Naive thymus-derived CD4-positive, alpha-beta T cell (primary cell): ENCODE results near the gene SLC4A4. TPM values are rescaled to one million over a fixed set of nuclear protein-coding genes. Genes with fewer than 3 reads are reported as not detected.

Source experiments
- ATAC-seq: fragments of 150-1000 bp; cut with Tn5 transposase; 2 replicates; pipeline ENCODE4 v1.10.0; 2021; ENCODE audit warnings: mild to moderate bottlenecking, moderate library complexity
- CTCF ChIA-PET: fragments of 350-600 bp; sonication (Branson Sonifier 250); formaldehyde crosslinking; loops from one replicate; lab custom pipeline; 2021; ENCODE audit warnings: antibody characterized with exemption; lab: Charles Lee
- POLR2A ChIA-PET: fragments of 350-600 bp; sonication (Branson Sonifier 250); formaldehyde crosslinking; loops from one replicate; lab custom pipeline; 2021; ENCODE audit warnings: antibody characterized with exemption, inconsistent platforms; lab: Charles Lee
- DNase-seq, 9 donors: peaks; one replicate each; pipeline versions ENCODE4 v3.0.0 to v3.0.0-alpha.2; 2020 to 2022; ENCODE audit warnings: mixed read lengths in 1 of 9
- H3K27ac ChIP-seq: one replicate; pipeline ENCODE4 v1.7.0; 2013; ENCODE audit warnings: mild to moderate bottlenecking, low read depth, low read length, moderate library complexity
- H3K27me3 ChIP-seq, 2 donors: one replicate each; pipeline ENCODE4 v1.7.0; 2013; ENCODE audit warnings: low read length in 2 of 2, mild to moderate bottlenecking in 2 of 2, moderate library complexity in 2 of 2; ENCODE audit not compliant: control insufficient read depth in 2 of 2, insufficient read depth in 2 of 2
- H3K36me3 ChIP-seq, 3 experiments: 1 replicate in 2 of 3; 2 replicates in 1 of 3; pipeline ENCODE4 v1.7.0; 2013; ENCODE audit warnings: low read length in 3 of 3, mild to moderate bottlenecking in 3 of 3, moderate library complexity in 1 of 3; ENCODE audit not compliant: insufficient read depth in 3 of 3, control insufficient read depth in 2 of 3
- H3K4me1 ChIP-seq, 2 donors: one replicate each; pipeline ENCODE4 v1.7.0; 2013; ENCODE audit warnings: low read length in 2 of 2, mild to moderate bottlenecking in 2 of 2, moderate library complexity in 1 of 2; ENCODE audit not compliant: control insufficient read depth in 2 of 2, insufficient read depth in 2 of 2
- H3K4me3 ChIP-seq: 2 replicates; pipeline ENCODE4 v1.7.0; 2013; ENCODE audit warnings: mild to moderate bottlenecking, low read length
- H3K9me3 ChIP-seq, 3 experiments: 1 replicate in 2 of 3; 2 replicates in 1 of 3; pipeline ENCODE4 v1.7.0; 2013; ENCODE audit warnings: low read length in 3 of 3; ENCODE audit not compliant: control insufficient read depth in 2 of 3
- H3K27ac Mint-ChIP-seq, 9 donors: one replicate each; pipeline ENCODE4 v1.8.0; 2020 to 2022; ENCODE audit warnings: mixed read lengths in 9 of 9, mild to moderate bottlenecking in 8 of 9, moderate library complexity in 5 of 9, inconsistent platforms in 2 of 9
- H3K27me3 Mint-ChIP-seq, 5 donors: one replicate each; pipeline ENCODE4 v1.8.0; 2021 to 2022; ENCODE audit warnings: mixed read lengths in 5 of 5, mild to moderate bottlenecking in 1 of 5
- H3K36me3 Mint-ChIP-seq, 5 donors: one replicate each; pipeline ENCODE4 v1.8.0; 2020 to 2022; ENCODE audit warnings: mixed read lengths in 5 of 5, mild to moderate bottlenecking in 3 of 5, inconsistent platforms in 1 of 5
- H3K4me1 Mint-ChIP-seq, 7 donors: one replicate each; pipeline ENCODE4 v1.8.0; 2020 to 2022; ENCODE audit warnings: mixed read lengths in 7 of 7, mild to moderate bottlenecking in 3 of 7, inconsistent platforms in 1 of 7
- H3K4me3 Mint-ChIP-seq, 10 donors: one replicate each; pipeline ENCODE4 v1.8.0; 2020 to 2022; ENCODE audit warnings: mild to moderate bottlenecking in 10 of 10, mixed read lengths in 10 of 10, moderate library complexity in 6 of 10, inconsistent platforms in 2 of 10
- H3K9me3 Mint-ChIP-seq, 11 donors: one replicate each; pipeline ENCODE4 v1.8.0; 2020 to 2022; ENCODE audit warnings: mixed read lengths in 11 of 11, mild to moderate bottlenecking in 4 of 11, inconsistent platforms in 1 of 11, moderate library complexity in 1 of 11
- intact Hi-C, 2 donors: fragments of 100-400 bp; cut with micrococcal nuclease; formaldehyde crosslinking; loops; one replicate each; pipeline ENCODE4 v1.15.1; 2023
- polyA plus RNA-seq, 2 donors: library from polyadenylated mRNA; unstranded; fragments of 300-500 nt; fragmentation: Illumina TruSeq; gene quantifications; one replicate each; pipeline ENCODE4 v1.2.3, GENCODE V29; 2021
- total RNA-seq, 6 experiments: library from RNA in 5 of 6; stranded (reverse) in 5 of 6; gene quantifications; 1 replicate in 5 of 6; 2 replicates in 1 of 6; pipeline ENCODE4 v1.2.3 and lab custom pipeline; 2021 to 2026

The SLC4A4 gene
- total and polyA plus RNA-seq, 7 experiments from 2014 or later: 0.36 to 2.7 (median 1.2) TPM; not detected in 4

GRCh38 chr4:71538528-71538927 is 199.7 kb downstream of the SLC4A4 start:
- no peaks in the 10 kb centered on the region for H3K4me1 ChIP-seq
- no peaks in the 10 kb centered on the region for H3K4me1 Mint-ChIP-seq
- peaks cover 0 to 3% (median 0%) of the 10 kb centered on the region in 11 donors for H3K9me3 Mint-ChIP-seq
- POLR2A ChIA-PET: no interaction called here
- no peaks in the 10 kb centered on the region for H3K36me3 Mint-ChIP-seq
- H3K27me3 Mint-ChIP-seq: peaks cover 0 to 22% (median 0%) of the 10 kb centered on the region in 5 donors
- H3K9me3 ChIP-seq: no peaks in the 10 kb centered on the region
- H3K27ac ChIP-seq: no peak overlapping the region
- CTCF ChIA-PET: no interaction called here
- DNase-seq (no peak), ATAC-seq (no peak)
- H3K27ac Mint-ChIP-seq: no peak overlapping the region
- no peaks in the 10 kb centered on the region for H3K27me3 ChIP-seq
- no peak overlapping the region for H3K4me3 ChIP-seq
- H3K4me3 Mint-ChIP-seq: no peak overlapping the region
- H3K36me3 ChIP-seq: no peaks in the 10 kb centered on the region
- intact Hi-C loops: no loop called here

GRCh38 chr4:71540749-71541269 is 202.0 kb downstream of the SLC4A4 start:
- Mint-ChIP-seq H3K36me3 (no peaks in the 10 kb centered on the region), H3K4me3 (no peak overlapping the region), H3K9me3 (peaks cover 0 to 2% (median 0%) of the 10 kb centered on the region in 11 donors), H3K27ac (no peak overlapping the region), H3K27me3 (peaks cover 0 to 8% (median 0%) of the 10 kb centered on the region in 5 donors), H3K4me1 (no peaks in the 10 kb centered on the region)
- DNase-seq (no peak), ATAC-seq (no peak)
- Histone ChIP-seq H3K27me3 (no peaks in the 10 kb centered on the region), H3K36me3 (no peaks in the 10 kb centered on the region), H3K4me3 (no peak overlapping the region), H3K9me3 (no peaks in the 10 kb centered on the region), H3K27ac (no peak overlapping the region), H3K4me1 (no peaks in the 10 kb centered on the region)
- CTCF ChIA-PET: no interaction called here
- POLR2A ChIA-PET: no interaction called here
- intact Hi-C loops: no loop called here

DNA sequence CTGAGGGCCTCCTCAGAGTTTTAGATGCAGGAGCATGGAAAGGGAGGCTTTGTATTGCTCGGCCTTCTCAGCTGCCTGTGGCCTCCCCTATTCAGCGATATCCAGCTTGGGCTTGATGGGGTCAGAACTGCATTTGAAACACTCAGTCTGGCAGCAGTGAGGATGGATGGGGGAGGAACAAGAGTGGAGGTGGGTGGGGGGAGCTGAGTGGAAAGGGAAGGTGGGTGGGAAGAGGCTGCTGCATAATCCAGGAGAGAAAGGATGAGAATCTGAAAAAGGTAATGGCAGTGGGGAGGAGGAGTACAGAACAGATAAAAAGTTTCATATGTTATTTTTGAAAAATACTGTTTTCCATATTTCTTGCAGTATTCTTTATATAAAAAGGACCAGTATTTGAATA is 202.7 kb downstream of the SLC4A4 start:
- H3K4me1 ChIP-seq: no peaks in the 10 kb centered on the region
- no peaks in the 10 kb centered on the region for H3K36me3 Mint-ChIP-seq
- no peak overlapping the region for H3K4me3 ChIP-seq
- H3K27ac Mint-ChIP-seq: no peak overlapping the region
- peaks cover 0 to 8% (median 0%) of the 10 kb centered on the region in 5 donors for H3K27me3 Mint-ChIP-seq
- peaks cover 0 to 2% (median 0%) of the 10 kb centered on the region in 11 donors for H3K9me3 Mint-ChIP-seq
- ATAC-seq (no peak), DNase-seq (no peak)
- H3K27ac ChIP-seq: no peak overlapping the region
- no peaks in the 10 kb centered on the region for H3K36me3 ChIP-seq
- ChIA-PET CTCF (no interaction called here), POLR2A (no interaction called here)
- H3K4me3 Mint-ChIP-seq: no peak overlapping the region
- H3K9me3 ChIP-seq: no peaks in the 10 kb centered on the region
- no peaks in the 10 kb centered on the region for H3K27me3 ChIP-seq
- intact Hi-C loops: no loop called here
- H3K4me1 Mint-ChIP-seq: no peaks in the 10 kb centered on the region

GRCh38 chr4:71545168-71545567 is 206.3 kb downstream of the SLC4A4 start:
- Mint-ChIP-seq H3K4me1 (no peaks in the 10 kb centered on the region), H3K27ac (no peak overlapping the region), H3K27me3 (peaks cover 0 to 8% (median 0%) of the 10 kb centered on the region in 5 donors), H3K36me3 (no peaks in the 10 kb centered on the region), H3K4me3 (no peak overlapping the region), H3K9me3 (peaks cover 0 to 2% (median 0%) of the 10 kb centered on the region in 11 donors)
- no peaks in the 10 kb centered on the region for H3K27me3 ChIP-seq
- no peaks in the 10 kb centered on the region for H3K4me1 ChIP-seq
- no peak for ATAC-seq
- no peak overlapping the region for H3K27ac ChIP-seq
- no peaks in the 10 kb centered on the region for H3K36me3 ChIP-seq
- intact Hi-C loops: no loop called here
- no peaks in the 10 kb centered on the region for H3K9me3 ChIP-seq
- POLR2A ChIA-PET: no interaction called here
- CTCF ChIA-PET: no interaction called here
- DNase-seq: no peak
- no peak overlapping the region for H3K4me3 ChIP-seq

DNA sequence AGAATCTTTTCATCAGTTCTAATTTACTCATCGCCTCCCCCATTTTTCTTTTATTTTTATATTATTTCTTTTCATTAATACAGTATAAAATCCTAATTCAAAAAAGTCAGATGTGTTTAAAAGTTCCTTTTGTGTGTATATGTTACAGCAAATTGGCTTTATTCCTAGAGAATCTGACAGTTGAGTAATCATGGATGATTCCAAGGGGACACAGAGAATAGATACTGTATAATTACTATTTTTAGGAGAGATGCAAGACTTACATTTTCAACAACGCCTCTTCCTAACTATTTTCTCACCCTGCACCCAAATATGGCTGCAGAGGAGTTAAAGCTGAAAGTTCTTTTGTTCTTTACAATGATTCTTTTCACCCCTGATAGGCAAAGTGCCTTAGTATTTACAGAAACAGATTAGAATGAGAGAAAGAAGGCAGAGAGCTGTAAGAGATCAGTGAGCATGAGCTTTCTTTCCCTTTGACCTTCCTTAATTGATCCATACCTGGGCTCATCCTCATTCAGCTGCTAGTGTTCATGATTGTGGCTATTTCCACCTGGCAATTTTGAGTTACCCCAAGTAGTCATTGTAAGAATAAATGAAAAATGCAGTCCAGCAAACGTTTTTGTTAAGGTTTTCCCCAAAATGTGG is 210.8 kb downstream of the SLC4A4 start:
- Mint-ChIP-seq H3K4me3 (no peak overlapping the region), H3K9me3 (no peaks in the 10 kb centered on the region), H3K27ac (no peak overlapping the region), H3K36me3 (no peaks in the 10 kb centered on the region), H3K4me1 (peaks cover 0 to 5% (median 0%) of the 10 kb centered on the region in 7 donors), H3K27me3 (no peaks in the 10 kb centered on the region)
- H3K4me1 ChIP-seq: no peaks in the 10 kb centered on the region
- H3K4me3 ChIP-seq: no peak overlapping the region
- intact Hi-C loops: no loop called here
- DNase-seq (no peak), ATAC-seq (no peak)
- POLR2A ChIA-PET: no interaction called here
- no peaks in the 10 kb centered on the region for H3K27me3 ChIP-seq
- CTCF ChIA-PET: no interaction called here
- H3K36me3 ChIP-seq: no peaks in the 10 kb centered on the region
- H3K9me3 ChIP-seq: no peaks in the 10 kb centered on the region
- no peak overlapping the region for H3K27ac ChIP-seq

GRCh38 chr4:71550220-71551165 is 211.7 kb downstream of the SLC4A4 start:
- Mint-ChIP-seq H3K27me3 (no peaks in the 10 kb centered on the region), H3K27ac (no peak overlapping the region), H3K4me1 (peaks cover 0 to 5% (median 0%) of the 10 kb centered on the region in 7 donors), H3K4me3 (no peak overlapping the region), H3K9me3 (no peaks in the 10 kb centered on the region), H3K36me3 (no peaks in the 10 kb centered on the region)
- ChIA-PET POLR2A (no interaction called here), CTCF (no interaction called here)
- no peaks in the 10 kb centered on the region for H3K9me3 ChIP-seq
- H3K4me3 ChIP-seq: no peak overlapping the region
- no peaks in the 10 kb centered on the region for H3K4me1 ChIP-seq
- intact Hi-C loops: no loop called here
- no peaks in the 10 kb centered on the region for H3K27me3 ChIP-seq
- H3K36me3 ChIP-seq: no peaks in the 10 kb centered on the region
- DNase-seq (no peak), ATAC-seq (no peak)
- no peak overlapping the region for H3K27ac ChIP-seq
